HG03521 (cell line): ENCODE measurements around the gene UNC13A.

Experiments
- ATAC-seq: cut with Tn5 transposase; IDR thresholded peaks from one replicate; pipeline ENCODE4 v1.9.1; 2021; ENCODE audit warnings: mild to moderate bottlenecking, moderate library complexity; ENCODE audit not compliant: unreplicated experiment

UNC13A gene

DNA sequence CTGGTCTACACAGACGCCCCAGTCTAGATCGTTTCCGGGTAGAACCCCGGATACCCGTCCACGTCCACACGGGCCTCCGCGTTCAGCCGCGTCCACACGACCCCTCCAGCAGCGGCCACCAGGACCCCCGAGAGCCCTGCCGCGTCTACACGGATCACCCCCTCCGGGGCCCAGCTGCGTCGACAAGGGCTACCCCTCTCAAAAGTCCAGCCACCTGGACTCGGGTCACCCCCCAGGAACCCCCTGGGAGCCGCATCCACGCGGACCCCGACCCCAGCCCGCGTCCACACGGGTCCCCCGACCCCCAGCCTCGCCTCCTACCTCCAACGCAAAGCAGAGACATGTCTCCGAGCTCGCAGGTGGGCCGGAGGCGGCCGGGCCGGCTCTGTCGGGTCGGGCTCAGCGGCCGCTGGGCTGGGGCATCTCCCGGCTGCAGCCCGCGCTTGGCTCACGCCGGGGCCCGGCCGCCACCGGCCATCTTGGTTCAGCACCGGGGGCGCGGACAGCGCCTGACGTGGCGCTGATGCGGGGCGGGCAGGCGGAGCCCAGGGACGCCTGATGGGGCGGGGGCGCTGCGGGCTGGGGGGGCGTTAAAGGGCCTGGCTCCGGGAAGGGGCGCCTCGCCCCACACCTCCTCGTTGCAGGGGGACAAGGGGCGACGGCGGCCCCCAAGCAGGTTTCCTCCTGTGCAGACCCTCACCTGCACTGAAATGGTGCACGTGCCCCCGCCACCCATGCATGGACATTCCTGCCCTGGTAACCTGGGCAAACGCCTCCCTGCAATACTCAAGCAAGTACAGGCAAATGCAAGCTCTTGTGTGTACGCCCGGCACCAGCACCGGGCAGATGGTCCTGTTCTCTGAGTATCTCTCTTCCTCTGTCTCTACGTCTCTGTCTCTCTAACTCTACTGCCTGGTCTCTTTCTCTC lies at the start of gene UNC13A:
Gene UNC13A (minus strand): TSS at position 498 of the 928 bp plus-strand sequence. CDS start 155 bp downstream, at position 343.
- no peak for ATAC-seq

- ATAC-seq, result no peak
Observed at GRCh38 chr19:17737690-17738153, 49.6 kb upstream of the UNC13A start.

- no peak for ATAC-seq
Observed at GRCh38 chr19:17735410-17735809, 47.3 kb upstream of the UNC13A start.

GRCh38 chr19:17734146-17734545 lies 46.0 kb upstream of the UNC13A start:
- no peak for ATAC-seq

- ATAC-seq, result no peak
Observed at GRCh38 chr19:17733127-17733526, 45.0 kb upstream of the UNC13A start.

DNA sequence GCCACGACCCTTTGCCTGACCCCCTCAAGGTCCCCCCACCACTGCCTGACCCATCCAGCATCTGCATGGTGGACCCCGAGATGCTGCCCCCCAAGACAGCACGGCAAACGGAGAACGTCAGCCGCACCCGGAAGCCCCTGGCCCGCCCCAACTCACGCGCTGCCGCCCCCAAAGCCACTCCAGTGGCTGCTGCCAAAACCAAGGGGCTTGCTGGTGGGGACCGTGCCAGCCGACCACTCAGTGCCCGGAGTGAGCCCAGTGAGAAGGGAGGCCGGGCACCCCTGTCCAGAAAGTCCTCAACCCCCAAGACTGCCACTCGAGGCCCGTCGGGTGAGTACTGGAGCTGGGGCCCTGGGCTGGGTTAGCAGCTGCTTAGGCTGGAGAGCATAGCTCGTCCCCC lies 39.7 kb upstream of the UNC13A start:
- ATAC-seq, result no peak

GRCh38 chr19:17726964-17727773 lies 39.0 kb upstream of the UNC13A start:
- ATAC-seq, result no peak

DNA sequence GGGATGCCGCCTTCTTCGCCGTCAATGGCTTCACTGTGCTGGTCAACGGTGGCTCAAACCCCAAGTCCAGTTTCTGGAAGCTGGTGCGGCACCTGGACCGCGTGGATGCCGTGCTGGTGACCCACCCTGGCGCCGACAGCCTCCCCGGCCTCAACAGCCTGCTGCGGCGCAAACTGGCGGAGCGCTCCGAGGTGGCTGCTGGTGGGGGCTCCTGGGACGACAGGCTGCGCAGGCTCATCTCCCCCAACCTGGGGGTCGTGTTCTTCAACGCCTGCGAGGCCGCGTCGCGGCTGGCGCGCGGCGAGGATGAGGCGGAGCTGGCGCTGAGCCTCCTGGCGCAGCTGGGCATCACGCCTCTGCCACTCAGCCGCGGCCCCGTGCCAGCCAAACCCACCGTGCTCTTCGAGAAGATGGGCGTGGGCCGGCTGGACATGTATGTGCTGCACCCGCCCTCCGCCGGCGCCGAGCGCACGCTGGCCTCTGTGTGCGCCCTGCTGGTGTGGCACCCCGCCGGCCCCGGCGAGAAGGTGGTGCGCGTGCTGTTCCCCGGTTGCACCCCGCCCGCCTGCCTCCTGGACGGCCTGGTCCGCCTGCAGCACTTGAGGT lies 38.1 kb upstream of the UNC13A start:
- ATAC-seq, result no peak

GRCh38 chr19:17725422-17726078 lies 37.4 kb upstream of the UNC13A start:
- no peak for ATAC-seq

DNA sequence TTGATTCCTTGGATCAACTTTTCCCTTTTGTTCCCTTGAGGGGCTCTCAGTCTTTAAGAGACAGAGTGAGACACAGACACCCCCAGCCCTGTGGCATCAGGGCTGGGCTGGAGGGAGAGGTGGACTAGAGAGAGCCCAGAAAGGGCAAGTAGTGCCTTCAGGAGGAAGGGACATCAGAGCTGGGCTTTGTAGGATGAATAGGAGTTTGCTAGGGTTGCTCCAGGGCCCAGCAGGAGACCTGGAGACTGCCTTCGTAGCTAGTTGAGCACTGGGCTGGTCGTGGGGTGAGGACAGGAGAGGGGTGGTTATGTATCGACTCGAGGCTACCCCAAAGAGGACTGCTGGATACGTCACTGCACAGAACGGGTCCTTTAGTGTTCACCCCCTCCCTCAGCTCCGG lies 36.5 kb upstream of the UNC13A start:
- ATAC-seq, result no peak

GRCh38 chr19:17722655-17723240 lies 34.6 kb upstream of the UNC13A start:
- ATAC-seq, result no peak

- no peak for ATAC-seq
Observed at GRCh38 chr19:17721821-17722220, 33.7 kb upstream of the UNC13A start.

GRCh38 chr19:17721111-17721628 lies 33.0 kb upstream of the UNC13A start:
- ATAC-seq, result no peak

GRCh38 chr19:17720440-17720839 lies 32.3 kb upstream of the UNC13A start:
- no peak for ATAC-seq

DNA sequence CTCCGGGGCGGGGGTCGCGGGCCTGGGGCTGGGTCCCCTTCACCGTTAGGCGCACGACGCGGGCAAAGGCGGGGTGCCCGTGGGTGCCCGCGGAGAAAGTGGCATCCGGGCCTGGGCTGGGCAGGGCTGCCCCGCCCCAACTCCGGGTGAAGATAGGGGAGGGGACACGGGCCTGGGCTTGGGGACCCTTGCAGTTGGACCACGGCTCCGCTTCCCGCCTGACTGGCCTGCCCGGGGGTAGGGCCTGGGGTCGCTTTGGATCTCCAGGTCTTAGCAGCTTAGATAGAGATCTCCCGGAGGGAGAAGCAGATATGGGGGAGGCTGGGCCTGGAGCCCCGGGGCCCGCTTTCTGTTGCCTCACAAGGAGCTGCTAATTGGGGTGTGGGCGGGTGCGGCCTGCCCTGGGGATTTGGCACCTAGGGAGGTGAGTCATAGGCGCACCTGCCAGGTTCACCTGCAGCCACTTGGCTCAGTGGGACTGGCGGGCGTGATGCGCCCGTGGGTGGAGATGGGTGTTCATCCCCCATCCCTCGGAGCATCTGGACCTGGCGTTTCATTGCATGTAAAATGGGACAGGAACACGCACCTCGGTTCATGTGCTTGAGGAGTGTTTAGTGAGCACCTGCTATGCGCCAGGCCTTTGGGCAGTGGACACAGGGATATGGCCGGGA lies 31.7 kb upstream of the UNC13A start:
- peak; percentile 21 for ATAC-seq

DNA sequence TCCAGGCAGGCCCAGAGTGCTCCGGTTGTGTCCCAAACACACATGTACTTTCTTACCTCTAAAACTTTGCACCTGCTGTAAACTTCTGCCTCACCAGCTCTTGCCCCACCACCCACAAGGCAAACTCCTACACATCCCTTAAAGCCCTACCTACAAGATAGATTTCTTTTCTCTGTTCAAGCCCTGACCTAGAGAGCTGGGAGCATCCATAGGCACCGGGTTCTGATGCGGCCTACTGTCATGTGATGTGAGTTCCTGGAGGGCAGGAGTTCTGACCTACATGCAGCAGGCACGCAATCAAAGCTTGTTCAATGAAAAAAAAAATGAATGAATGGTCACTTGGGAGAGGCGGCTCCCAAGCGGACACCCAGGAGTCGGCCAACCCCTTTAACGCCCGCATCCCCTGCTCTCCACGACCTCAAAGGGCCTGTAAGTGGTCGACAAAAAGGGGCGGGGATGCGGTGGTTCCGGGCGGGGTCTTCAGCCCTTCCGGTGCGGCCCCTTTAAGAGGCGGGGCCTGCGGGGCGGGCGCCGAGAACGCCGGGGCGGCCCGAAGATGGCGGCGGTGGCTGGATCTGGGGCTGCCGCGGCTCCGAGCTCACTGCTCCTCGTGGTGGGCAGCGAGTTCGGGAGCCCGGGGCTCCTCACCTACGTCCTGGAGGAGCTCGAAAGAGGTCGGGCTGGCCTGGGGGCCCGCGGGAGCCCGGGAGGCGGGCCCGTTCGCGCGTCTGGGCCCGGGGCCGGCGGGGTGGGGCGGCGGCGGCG lies 31.0 kb upstream of the UNC13A start, which contains the start of gene MAP1S:
Gene MAP1S (plus strand): TSS at position 534 of the 765 bp plus-strand sequence. CDS start 23 bp downstream, at position 557.
- peak; percentile 60 for ATAC-seq

DNA sequence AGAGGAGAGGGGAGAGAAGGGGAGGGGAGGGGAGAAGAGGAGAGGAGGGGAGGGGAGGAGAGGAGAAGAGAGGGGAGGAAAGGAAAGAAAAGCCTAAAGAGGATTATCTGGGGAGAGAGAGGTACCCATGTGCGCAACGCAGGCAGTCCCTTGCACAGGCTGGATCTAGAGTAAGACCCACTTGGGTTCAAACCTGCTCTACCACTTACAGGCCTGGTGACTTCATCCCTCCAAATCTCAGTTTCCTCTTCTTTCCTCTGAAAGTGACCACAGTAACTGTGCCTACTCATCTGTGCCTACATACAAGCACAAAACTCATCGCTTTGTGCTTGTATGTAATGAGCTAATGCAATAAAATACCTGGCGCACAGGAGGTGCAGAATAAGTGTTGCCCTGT lies 30.4 kb upstream of the UNC13A start:
- ATAC-seq, result no peak

GRCh38 chr19:17716309-17716929 lies 28.3 kb upstream of the UNC13A start:
- no peak for ATAC-seq
